HFF-Myc (cell line): ENCODE measurements around the gene CHRNE.

Experiments used
- DNase-seq: peaks from one replicate; pipeline ENCODE4 v3.0.0-alpha.2; 2011; ENCODE audit warnings: low read depth; ENCODE audit errors: extremely low read depth
- H3K4me3 ChIP-seq: replicated peaks from 2 replicates; pipeline ENCODE4 v1.5.1; 2011; ENCODE audit warnings: low read depth, mild to moderate bottlenecking, control low read depth, low read length
- TF ChIP-seq, protein P1 (sequence below): IDR thresholded peaks from 2 replicates; pipeline ENCODE4 v1.5.1; 2012; ENCODE audit warnings: mild to moderate bottlenecking, low read depth, low read length, control low read depth; ENCODE audit errors: missing control alignments

The CHRNE gene

DNA sequence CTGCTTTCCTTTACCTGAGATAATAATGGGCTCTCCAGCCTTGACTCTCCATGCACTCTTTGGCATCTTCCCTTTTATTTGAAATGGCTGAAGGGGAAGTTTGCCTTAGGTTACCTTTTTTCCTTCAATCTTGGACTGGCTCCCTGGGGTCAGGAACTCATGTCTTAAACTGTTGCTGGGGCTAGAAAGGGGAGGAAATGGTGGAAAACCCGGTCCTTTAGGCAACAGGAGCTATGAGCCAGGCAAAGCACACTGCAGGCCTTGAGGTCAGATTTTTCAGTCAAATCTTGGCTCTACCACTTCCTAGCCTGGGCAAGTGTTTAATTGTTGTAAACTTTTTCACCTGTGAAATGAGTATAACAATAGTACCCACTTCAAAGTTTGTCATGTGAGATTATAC is 39.6 kb downstream of the CHRNE start:
- DNase-seq: no peak
- TF ChIP-seq, protein P1, sequence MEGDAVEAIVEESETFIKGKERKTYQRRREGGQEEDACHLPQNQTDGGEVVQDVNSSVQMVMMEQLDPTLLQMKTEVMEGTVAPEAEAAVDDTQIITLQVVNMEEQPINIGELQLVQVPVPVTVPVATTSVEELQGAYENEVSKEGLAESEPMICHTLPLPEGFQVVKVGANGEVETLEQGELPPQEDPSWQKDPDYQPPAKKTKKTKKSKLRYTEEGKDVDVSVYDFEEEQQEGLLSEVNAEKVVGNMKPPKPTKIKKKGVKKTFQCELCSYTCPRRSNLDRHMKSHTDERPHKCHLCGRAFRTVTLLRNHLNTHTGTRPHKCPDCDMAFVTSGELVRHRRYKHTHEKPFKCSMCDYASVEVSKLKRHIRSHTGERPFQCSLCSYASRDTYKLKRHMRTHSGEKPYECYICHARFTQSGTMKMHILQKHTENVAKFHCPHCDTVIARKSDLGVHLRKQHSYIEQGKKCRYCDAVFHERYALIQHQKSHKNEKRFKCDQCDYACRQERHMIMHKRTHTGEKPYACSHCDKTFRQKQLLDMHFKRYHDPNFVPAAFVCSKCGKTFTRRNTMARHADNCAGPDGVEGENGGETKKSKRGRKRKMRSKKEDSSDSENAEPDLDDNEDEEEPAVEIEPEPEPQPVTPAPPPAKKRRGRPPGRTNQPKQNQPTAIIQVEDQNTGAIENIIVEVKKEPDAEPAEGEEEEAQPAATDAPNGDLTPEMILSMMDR: no peak
- H3K4me3 ChIP-seq: no peak overlapping the region

DNA sequence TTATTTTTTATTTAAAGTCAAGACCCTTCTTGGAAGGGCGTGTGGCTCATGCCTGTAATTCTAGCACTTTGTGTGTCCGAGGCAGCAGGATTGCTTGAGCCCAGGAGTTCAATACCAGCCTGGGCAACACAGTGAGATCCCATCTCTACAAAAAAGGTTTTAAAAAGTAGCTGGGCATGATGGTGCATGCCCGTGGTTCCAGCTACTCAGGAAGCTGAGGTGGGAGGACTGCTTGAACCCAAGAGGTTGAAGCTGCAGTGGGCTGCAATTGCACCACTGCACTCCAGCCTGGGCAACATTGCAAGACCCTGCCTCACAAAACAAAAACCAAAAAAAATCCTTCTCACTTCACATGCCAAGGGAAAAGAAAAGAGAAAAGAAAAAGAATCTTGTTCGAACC is 40.2 kb downstream of the CHRNE start:
- no peak for DNase-seq
- no peak overlapping the region for H3K4me3 ChIP-seq
- TF ChIP-seq, protein P1: no peak

DNA sequence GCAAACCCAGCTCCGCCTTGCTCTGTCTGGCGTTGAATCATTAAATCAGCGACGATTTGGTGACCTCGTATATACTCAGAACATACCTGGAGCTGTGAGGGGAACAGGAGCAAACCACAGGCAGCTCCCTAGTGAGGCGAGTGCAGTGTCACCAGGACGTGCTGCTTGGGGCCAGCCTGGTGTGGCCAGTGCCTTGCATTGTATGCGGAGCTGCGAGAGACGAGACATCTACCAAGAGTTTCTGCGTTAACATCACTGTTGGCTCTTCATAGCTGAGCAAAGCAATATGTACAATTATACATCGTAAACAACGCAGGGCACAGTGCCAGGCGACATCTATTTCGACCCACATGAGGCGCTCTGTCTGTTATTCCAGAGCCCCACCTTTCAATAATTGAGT is 41.8 kb downstream of the CHRNE start:
- DNase-seq: no peak
- TF ChIP-seq, protein P1: no peak
- no peak overlapping the region for H3K4me3 ChIP-seq

DNA sequence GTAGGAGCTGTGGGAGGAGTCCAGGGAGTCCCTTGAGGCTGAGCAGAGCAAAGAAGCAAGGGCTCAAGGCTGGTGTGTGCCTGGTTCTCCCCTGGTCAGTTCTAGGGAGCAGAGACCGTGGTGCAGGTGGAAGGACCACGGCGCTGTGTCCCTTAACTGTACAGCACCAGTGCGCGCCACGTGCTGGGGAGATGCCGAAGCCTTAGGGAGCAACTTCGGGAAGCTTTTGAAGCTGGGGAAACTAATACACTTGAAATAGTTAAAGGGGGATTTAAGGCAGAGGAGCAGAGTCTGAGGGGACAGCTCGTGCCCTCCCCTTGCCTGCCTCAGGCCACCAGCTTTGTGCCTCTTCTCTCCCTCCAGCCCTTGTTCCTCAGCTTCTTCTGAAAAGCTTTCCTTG is 42.2 kb downstream of the CHRNE start:
- TF ChIP-seq, protein P1: no peak
- no peak overlapping the region for H3K4me3 ChIP-seq
- no peak for DNase-seq

DNA sequence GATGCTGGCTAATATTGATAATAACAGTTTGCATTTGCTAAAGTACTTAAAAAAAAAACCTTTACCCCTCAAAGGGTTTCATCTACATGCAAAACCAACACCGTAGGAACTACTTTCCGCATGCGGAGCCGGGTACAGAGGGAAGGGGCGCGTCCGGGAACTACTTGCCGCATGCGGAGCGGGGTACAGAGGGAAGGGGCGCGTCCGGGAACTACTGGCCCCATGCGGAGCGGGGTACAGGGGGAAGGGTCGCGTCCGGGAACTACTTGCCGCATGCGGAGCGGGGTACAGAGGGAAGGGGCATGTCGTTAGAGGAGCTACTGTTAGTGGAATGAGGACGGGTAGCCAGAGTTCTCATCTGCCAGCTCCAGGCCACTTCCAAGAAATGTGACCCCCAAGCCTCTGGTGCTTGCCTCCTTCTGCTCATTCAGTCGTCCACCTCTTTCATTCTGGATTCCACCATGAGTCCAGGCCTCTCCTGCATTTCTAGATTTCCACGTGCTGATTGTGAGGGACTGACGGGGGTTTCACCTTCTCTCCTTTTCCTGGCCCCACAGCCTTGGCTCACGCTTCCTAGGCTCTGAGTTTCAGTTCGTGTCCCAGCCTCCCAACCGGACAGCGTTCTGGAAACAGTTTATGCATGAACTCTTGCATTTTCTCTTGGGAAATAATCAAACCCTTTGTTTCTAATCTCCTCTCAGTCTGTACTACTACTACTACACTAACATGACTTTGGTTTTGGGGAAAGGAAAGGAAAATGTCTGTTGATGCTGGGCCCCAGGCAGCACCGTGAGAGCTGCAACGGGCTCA is 42.9 kb downstream of the CHRNE start:
- no peak overlapping the region for H3K4me3 ChIP-seq
- TF ChIP-seq, protein P1: no peak
- no peak for DNase-seq

DNA sequence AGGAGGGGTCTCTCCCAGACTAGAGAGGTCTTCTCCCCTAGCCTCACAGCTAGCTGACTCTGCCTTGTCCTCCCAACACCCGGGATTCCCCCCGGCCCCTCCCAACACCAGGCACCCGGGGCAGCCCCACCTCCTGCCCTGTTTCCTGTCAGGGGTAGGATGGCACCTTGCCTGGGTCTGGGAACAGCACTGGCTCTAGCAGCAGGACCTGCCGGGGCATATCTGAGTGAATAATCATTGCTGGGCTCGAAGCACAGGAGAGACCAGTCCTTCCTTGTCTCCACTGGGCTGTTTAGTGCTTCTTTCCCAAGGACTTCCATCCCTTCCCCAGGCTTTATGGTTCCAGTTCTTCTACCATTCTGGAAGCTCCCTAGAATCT is 44.0 kb downstream of the CHRNE start:
- no peak overlapping the region for H3K4me3 ChIP-seq
- DNase-seq: no peak
- TF ChIP-seq, protein P1: no peak
